ENCODE measurements around the gene UAP1L1.

GRCh38 chr9:137037035-137037434 is 40.3 kb upstream of the UAP1L1 start:
- TF ChIP-seq EZH2 (IDR thresholded peaks at IDR 0.05; ENCODE audit: low read length), result no peak
- no peak for TF ChIP-seq CTCF (optimal IDR thresholded peaks at IDR 0.05 in 1 of 3, IDR thresholded peaks at IDR 0.05 in 1 of 3, conservative IDR thresholded peaks at IDR 0.05 in 1 of 3; ENCODE audit: extremely low read depth in 1 of 3, insufficient read depth in 2 of 3, low read length in 3 of 3)

Data from keratinocyte (primary cell).